NCI-H1436 treated with DMSO at 0.1 percent for 48 hours (cell line): ENCODE measurements around the gene HSPA1B.
"Not testable (repeated sequence)": the region's sequence is repeated elsewhere in the genome, so short reads cannot be mapped to it uniquely, and the experiment has no call there.

Experiments
- DNase-seq: peaks from one replicate; lab custom pipeline; 2025; lab: John Stamatoyannopoulos, UW

HSPA1B gene

GRCh38 chr6:31827286-31828079 is at the start of gene HSPA1B:
TSS of gene HSPA1B (plus strand) at chr6:31827738. CDS start at chr6:31827951, 213 bp downstream.
- DNase-seq, result peak; percentile 99

GRCh38 chr6:31778193-31778592 is 49.3 kb upstream of the HSPA1B start:
- no peak for DNase-seq

- DNase-seq, result no peak
Observed at GRCh38 chr6:31778999-31779885, 48.3 kb upstream of the HSPA1B start.

GRCh38 chr6:31779908-31780307 is 47.6 kb upstream of the HSPA1B start:
- DNase-seq, result no peak

GRCh38 chr6:31780507-31781243 is 46.9 kb upstream of the HSPA1B start:
- DNase-seq, result no peak

- no peak for DNase-seq
Observed at GRCh38 chr6:31781244-31782125, 46.1 kb upstream of the HSPA1B start.

- no peak for DNase-seq
Observed at GRCh38 chr6:31782126-31782855, 45.2 kb upstream of the HSPA1B start.

- no peak for DNase-seq
Observed at GRCh38 chr6:31784098-31784925, 43.2 kb upstream of the HSPA1B start.

GRCh38 chr6:31785475-31785874 is 42.1 kb upstream of the HSPA1B start:
- DNase-seq, result no peak

- no peak for DNase-seq
Observed at GRCh38 chr6:31791324-31792089, 36.0 kb upstream of the HSPA1B start.

GRCh38 chr6:31792090-31792374 is 35.5 kb upstream of the HSPA1B start:
- no peak for DNase-seq

GRCh38 chr6:31792761-31793171 is 34.8 kb upstream of the HSPA1B start:
- no peak for DNase-seq

- DNase-seq, result not testable (repeated sequence)
Observed at GRCh38 chr6:31793927-31794245, 33.7 kb upstream of the HSPA1B start.

GRCh38 chr6:31794294-31794865 is 33.2 kb upstream of the HSPA1B start:
- DNase-seq, result no peak

- no peak for DNase-seq
Observed at GRCh38 chr6:31794866-31795615, 32.5 kb upstream of the HSPA1B start.

- DNase-seq, result peak; percentile 42
Observed at GRCh38 chr6:31795616-31796298, 31.8 kb upstream of the HSPA1B start, which contains the start of gene VARS1. TSS of gene VARS1 (minus strand) at chr6:31795752. CDS start at chr6:31795217, 535 bp downstream.

GRCh38 chr6:31796993-31797385 is 30.5 kb upstream of the HSPA1B start:
- DNase-seq, result no peak
